OCI-M1 (cell line): ENCODE results near the gene NPRL2.

Source experiments
- DNase-seq: peaks from one replicate; lab custom pipeline; 2025; lab: John Stamatoyannopoulos, UW

NPRL2 gene

GRCh38 chr3:50350213-50350526, 405 bp downstream of the NPRL2 start:
- no peak for DNase-seq

- peak; percentile 71 for DNase-seq
These were observed 3.3 kb downstream of the NPRL2 start for GRCh38 chr3:50347187-50347813.

GRCh38 chr3:50345586-50346234, 4.9 kb downstream of the NPRL2 start, which contains the start of gene ZMYND10:
TSS of gene ZMYND10 (minus strand) at chr3:50345732. CDS start at chr3:50345579, 153 bp downstream.
- DNase-seq = no peak

GRCh38 chr3:50345008-50345407, 5.6 kb downstream of the NPRL2 start:
- DNase-seq = no peak

- DNase-seq = no peak
These were observed 7.6 kb downstream of the NPRL2 start for GRCh38 chr3:50342813-50343633.

- DNase-seq = no peak
These were observed 8.5 kb downstream of the NPRL2 start for GRCh38 chr3:50341996-50342650.

GRCh38 chr3:50341537-50341936, 9.0 kb downstream of the NPRL2 start:
- no peak for DNase-seq

GRCh38 chr3:50340448-50341329, 9.9 kb downstream of the NPRL2 start, which contains the start of gene RASSF1:
TSS of gene RASSF1 (minus strand) at chr3:50340836. CDS start at chr3:50340805, 31 bp downstream.
- peak; percentile 82 for DNase-seq

GRCh38 chr3:50340147-50340447, 10.5 kb downstream of the NPRL2 start:
- peak; percentile 51 for DNase-seq

GRCh38 chr3:50339485-50340146, 11.0 kb downstream of the NPRL2 start:
- DNase-seq = peak; percentile 46

- peak; percentile 68 for DNase-seq
These were observed 11.6 kb downstream of the NPRL2 start for GRCh38 chr3:50338965-50339364.

- DNase-seq = peak; percentile 97
These were observed 13.3 kb downstream of the NPRL2 start for GRCh38 chr3:50337175-50337861.

GRCh38 chr3:50336452-50337174, 14.0 kb downstream of the NPRL2 start:
- peak; percentile 45 for DNase-seq

GRCh38 chr3:50334339-50335075, 16.1 kb downstream of the NPRL2 start:
- DNase-seq = no peak

- no peak for DNase-seq
These were observed 16.7 kb downstream of the NPRL2 start for GRCh38 chr3:50333744-50334328.

- no peak for DNase-seq
These were observed 19.1 kb downstream of the NPRL2 start for GRCh38 chr3:50331364-50331907.

- DNase-seq = no peak
These were observed 20.2 kb downstream of the NPRL2 start for GRCh38 chr3:50330330-50330729.

- DNase-seq = peak; percentile 96
These were observed 22.5 kb downstream of the NPRL2 start, which contains the start of gene TUSC2 for GRCh38 chr3:50327943-50328691. TSS of gene TUSC2 (minus strand) at chr3:50328223. CDS start at chr3:50328099, 124 bp downstream.
